GM04503 (cell line): ENCODE measurements around the gene CDKN1A.
"Not testable (repeated sequence)": the region's sequence is repeated elsewhere in the genome, so short reads cannot be mapped to it uniquely, and the experiment has no call there.

ENCODE experiments used
- DNase-seq: peaks from one replicate; pipeline ENCODE4 v3.0.0-alpha.2; 2012; ENCODE audit warnings: low read depth

Gene CDKN1A

DNA sequence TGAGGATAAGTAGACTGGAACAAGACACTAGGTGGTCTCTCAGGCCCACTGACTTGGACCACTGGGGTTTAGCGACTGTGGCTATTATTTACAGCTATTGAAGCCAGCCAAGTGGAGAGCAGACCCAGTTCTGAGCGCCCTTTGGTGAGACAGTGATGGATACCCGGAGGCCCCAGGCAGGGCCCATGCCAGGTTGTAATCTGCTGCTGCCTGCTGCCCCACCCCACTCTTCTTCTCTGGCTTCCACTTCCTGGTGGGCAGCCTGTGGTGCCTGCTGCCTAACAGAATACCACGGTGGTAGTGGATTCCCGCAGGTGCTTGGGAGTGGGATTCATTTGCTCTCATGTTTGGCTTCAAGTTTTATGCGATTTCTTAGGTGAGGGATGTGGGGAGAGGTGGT is 19.7 kb downstream of the CDKN1A start:
- no peak for DNase-seq

DNA sequence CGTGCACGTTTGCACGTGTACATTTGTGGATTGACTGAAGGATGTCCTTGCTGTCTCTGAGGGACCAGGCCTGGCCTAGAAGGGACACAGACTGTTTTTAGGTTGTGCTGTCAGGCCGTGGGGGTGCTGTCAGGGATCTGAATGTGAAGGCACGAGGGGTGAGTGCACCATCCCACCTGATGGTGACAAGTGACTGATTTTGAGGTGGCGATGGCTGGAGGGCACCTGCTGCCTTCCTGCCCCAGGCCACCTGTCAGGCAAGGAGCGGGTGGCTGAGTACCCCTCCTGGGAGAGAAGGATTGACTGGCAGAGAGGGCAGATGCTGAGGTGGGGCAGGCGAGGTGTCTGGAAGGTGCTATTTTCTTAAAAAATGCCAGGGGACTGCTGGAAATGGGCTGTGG is 20.4 kb downstream of the CDKN1A start:
- no peak for DNase-seq

DNA sequence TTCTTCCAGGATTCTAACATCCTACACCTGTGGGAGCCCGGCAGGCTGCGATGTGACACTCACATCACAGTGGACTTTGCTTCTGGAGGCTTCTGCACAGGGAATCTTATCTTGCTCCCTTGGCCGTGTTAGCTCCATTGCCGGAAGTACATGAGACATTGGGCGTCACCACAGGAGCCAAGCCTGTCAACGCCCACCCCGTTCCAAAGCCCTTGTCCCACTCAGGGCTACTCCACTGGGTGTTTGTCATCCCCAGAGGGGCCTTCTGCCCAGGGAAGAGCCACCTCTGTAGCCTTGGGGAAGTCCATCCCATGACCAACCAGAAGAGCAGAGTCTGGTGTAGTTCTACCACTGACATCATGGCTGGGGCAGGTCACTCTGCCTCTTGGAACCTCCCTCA is 20.8 kb downstream of the CDKN1A start:
- DNase-seq: no peak

DNA sequence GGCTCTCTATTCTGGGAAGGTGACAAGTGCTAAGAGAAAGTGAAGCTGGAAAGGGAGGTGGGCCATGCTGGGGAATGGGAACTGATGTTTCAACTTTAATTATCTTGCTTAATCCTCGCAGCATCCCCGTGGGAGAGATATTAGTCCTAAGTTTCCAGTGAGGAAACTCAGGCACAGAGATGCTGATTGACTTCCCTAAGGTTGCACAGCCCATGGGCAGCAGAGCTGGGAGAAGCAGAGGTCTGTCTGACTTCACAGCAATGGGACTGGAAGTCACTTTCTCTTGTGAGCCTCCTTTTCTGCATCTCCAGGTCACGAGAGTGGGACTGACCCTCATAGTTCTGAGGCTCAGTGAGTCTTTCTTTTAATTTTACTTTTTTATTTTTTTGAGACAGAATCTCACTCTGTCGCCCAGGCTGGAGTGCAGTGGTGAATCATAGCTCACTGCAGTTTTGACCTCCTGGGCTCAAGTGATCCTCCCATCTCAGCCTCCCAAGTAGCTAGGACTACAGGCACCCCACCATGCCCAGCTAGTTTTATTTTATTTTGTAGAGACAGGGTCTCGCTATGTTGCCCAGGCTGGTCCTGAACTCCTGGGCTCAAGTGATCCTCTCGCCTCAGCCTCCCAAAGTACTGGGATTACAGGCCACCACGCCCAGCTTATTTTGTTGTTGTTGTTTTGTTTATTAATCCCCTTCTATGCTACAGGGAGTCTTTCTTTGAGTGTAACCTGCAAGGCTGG is 21.7 kb downstream of the CDKN1A start:
- DNase-seq: no peak

DNA sequence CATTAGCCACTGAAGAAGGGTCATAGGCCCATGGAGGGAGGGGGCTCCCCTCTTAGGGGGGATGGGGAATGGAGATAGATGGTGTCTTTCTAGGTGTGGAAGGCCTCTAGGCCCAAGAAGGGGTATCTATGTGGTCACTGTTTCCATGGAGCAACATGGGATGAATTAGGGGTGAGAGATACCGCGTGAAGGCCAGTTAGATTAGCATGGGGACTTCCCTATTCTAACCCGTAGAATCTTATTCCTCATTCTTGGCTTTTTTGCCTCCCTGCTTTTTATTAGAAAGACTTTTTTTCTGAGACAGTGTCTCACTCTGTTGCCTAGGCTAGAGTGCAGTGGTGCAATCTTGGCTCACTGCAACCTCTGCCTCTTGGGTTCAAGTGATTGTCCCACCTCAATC is 22.3 kb downstream of the CDKN1A start:
- no peak for DNase-seq

DNA sequence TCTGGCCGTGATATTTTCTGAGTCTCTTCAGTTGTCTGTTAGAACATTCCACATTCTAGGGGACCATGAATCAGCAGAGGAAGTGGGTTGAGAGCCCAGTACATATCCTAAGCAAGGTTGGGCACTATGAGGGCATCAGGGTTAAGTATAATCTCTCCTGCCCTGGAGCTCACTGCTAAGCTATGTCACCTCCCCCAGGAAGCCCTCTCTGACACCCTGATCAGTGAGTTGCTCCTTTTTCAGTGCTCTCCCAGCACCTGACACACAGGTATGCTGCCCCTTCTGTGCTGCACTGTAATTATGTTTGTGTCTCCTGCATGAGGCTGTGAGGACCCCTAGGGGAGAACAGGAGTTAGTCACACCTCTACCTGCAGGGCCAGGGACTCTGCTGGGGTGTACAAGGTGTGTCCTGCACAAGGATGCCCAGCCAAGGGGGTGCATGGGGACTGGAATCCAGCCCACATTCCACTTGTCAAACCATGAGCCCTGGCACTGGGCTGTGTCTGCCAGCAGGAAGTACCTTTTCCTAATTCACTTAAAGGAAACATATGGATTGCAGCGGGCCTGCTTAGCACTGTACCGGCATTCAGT is 23.0 kb downstream of the CDKN1A start:
- no peak for DNase-seq

DNA sequence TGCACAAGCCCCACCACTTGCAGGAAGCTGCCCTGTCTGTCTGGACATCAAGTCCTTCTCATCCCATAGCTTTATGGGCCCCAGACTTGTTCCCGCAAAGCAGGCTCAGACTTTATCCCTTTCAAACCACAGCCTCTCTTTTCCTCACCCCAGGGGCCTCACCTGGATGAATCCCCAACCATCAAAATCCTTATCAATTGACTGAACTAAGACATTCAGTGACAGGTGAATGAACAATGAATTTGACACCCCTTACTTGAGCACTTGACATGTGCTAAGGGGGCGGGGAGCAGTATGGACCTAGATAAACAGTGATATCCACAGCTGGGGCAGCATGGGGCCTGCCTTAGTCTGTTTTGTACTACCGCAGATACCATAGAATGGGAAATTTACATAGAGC is 24.1 kb downstream of the CDKN1A start:
- no peak for DNase-seq

DNA sequence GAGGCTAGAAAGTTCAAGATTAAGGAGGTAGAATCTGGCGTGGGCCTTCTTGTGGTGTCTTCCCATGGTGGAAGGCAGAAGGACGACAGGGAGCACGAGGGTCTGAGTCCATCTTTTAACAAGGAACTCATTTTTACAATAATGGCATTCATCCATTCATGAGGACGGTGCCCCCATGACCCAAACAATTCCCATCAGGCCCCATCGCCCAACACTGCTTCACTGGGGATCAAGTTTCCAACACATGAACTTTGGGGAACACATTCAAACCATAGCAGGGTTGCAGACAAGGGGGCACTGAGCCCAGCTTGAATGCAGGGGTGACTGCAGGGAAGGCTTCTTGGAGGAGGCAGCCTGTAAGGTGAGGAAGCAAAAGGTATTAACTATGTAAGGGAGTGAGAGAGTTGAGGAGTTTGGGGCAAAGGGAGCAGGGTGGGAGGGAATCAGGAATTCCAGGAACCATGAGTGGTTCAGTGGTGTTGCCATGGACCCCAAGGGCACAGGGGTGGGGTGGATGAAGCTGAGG is 24.6 kb downstream of the CDKN1A start:
- DNase-seq: no peak

DNA sequence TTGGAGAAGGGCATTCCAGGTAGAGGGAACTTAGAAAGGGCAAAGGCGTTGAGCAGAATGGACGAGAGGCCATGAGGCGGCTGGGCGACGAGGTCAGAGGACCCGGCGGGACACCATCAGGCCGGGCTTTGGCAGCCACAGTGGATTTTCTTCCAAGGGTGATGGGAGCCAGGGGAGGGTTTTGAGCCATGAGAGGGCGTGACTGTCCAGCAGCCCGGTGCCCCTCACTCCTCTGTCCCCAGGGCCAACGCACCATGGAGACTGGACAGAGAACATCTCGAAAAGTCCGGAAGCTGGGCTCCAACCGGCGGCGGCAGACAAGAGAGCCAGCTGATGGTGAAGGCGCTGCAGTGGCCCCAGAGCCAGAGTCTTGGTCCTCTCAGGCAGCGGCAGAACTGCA is 25.5 kb downstream of the CDKN1A start:
- no peak for DNase-seq

DNA sequence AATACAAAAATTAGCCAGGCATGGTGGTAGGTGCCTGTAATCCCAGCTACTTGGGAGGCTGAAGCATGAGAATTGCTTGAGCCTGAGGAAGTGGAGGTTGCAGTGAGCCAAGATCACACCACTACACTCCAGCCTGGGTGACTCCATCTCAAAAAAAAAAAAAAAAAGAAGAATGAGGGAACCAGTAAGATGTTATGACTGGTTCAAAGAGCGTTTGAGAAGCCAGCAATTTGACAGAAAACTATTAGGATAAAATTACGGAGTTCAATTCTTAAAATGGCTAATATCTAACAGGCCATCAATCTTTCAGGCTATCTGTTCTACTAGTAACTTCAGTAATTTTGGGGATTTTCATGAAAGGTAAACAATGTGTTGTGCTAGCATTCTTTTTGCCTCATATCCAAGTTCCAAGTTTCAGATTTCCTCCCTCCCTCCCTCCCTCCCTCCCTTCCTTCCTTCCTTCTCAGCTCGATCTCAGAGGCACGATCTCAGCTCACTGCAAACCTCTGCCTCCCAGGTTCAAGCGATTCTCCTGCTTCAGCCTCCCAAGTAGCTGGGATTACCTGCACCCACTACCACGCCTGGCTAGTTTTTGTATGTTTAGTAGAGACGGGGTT is 26.6 kb downstream of the CDKN1A start:
- not testable (repeated sequence) for DNase-seq

DNA sequence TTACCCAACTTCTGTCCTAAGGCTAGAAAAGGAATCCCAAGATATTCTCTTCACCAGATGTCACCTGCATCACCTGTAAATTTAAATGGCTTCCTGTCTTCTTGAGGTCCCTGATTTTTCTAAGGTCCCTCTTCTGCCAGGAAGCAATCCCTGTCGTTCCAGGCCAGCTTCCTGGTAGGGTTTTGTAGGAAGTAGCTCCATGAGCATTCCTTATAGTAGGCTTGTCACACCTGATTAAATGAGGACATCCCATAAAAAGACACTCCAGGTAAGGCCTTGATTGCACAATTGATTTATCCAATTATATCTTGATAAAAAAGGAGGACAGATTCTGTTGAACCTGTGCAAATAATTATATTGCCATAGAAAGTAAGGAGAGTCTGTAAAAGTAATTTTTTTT is 27.8 kb downstream of the CDKN1A start:
- no peak for DNase-seq

DNA sequence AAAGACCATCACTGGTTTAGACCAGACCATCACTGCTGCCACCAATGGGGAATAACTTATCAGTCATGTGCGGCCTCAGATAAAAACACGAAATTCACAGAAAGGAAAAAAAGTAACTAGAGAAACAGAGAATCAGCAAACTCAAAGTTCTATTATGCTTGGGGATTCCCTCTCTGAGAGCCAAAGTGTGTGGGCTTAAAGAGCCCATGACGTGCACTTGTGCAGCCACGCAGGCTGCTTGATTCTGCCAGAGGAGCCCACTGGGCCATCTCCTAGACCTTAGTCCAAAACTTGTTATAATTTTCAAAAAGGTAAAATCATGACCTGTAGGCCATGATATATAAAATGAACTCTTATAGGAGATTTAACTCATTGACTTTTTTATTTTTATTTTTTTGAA is 34.3 kb downstream of the CDKN1A start:
- no peak for DNase-seq

DNA sequence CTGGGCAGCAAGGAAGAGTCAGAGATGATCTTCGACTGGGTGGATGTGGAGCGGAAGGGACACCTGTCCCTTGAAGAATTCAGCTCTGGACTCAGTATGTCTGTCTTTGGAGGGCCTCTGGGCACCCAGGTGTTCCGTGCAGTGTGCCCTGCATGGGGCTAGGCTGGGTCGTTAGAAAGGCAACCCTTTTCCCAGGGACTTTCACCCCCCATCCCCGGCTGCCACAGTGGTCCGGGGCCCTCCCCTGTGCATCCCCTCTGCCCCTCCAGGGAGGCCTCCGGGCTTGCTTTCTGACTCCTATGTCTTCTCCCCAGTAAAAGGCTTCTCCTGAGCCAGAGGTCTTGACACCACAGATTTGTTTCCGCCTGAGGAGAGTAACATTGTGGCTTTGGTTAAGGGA is 35.3 kb downstream of the CDKN1A start:
- no peak for DNase-seq

DNA sequence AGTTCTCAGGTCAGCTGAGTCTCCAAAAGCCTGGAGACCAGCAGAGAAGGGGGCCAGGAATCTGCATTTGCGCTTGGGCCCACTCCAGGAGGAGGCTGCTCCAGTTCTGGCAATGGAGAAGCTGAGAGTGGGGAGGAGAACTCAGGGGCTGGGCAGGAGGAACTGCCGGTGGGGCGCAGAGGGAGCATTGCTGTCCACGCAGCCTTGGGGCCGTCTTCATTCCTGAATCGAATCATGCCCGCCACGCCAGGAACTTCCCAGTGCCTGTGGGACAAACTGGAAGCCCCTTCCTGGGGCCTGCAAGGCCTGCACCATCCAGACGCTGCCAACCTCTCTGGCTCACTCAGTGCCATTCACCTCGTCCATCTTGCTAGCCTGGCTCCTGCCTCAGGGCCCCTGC is 36.0 kb downstream of the CDKN1A start:
- no peak for DNase-seq

DNA sequence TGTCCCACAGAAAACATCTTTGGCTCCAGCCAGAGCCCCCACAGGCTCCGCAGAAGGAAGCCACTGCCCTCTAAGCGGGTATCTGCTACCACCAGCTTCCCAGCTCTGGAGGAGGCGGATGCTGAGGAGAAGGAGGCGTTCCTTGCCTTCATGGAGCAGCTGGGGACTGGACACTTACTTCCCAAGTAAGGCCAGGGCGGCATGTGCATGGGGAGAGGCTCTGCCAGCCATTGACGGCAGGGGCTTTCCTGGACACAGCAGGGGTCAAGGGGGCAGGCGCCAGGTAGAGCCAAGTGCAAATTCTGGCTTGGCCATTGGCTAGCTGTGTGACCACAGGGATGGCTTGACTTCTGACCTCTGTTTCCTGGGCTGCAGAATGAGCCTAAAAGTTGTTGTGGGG is 37.0 kb downstream of the CDKN1A start:
- no peak for DNase-seq

DNA sequence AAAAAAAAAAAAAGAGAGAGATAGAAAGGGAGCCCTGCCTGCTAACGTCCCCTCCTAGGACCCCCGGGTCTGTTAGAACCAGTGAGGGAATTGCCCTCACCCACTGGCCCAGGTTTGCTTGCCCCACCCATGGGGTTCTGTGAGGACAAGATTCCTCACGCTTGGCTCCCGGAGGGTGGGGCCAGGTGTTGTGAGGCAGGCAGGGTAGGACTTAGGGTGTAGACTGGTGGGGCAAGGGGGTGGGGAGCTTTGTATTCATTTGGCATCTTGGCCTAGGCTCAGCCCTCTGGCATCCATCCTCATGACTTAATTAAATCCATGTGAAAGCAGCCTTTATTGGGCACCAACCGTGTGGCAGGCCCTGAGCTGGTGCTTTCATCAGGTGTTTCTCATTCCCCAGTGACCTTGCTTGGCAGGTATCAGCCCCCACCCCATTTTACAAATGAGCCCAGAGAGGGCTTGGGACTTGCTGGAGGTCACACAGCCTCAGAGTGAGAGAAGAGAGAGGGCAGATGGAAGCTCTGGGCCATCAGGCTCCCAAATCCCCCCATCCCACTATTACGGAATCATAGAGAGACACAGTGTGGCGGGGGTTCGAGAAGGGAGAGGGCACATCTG is 38.1 kb downstream of the CDKN1A start:
- DNase-seq: no peak

DNA sequence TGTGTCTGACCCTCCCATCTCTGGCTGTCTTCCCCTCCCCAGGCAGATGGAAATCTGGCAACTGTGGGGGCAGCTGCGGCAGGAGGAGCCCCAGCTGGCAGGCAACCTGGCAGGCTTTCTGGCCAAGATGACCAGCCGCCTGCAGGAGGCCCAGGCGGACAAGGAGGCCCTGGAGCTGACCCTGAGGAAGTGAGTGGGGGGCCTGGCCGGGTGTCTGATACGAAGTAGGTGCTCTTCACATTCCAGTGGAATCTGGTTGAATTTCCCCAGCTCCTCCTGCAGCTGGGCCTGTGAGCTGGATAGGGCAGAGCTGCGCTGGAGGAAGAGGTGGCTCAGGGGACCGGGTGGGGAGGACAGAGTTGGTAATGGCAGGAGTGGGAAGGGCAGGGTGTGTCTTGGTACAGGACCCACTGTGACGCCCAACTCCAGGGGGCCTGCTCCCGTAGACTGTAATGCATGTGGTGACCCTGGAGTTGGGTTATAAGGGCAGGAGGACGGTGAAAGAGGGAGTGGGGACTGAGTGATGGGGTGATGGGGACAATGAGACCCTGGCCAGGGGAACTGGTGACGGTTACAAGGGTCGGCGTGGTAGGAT is 38.8 kb downstream of the CDKN1A start:
- DNase-seq: no peak

DNA sequence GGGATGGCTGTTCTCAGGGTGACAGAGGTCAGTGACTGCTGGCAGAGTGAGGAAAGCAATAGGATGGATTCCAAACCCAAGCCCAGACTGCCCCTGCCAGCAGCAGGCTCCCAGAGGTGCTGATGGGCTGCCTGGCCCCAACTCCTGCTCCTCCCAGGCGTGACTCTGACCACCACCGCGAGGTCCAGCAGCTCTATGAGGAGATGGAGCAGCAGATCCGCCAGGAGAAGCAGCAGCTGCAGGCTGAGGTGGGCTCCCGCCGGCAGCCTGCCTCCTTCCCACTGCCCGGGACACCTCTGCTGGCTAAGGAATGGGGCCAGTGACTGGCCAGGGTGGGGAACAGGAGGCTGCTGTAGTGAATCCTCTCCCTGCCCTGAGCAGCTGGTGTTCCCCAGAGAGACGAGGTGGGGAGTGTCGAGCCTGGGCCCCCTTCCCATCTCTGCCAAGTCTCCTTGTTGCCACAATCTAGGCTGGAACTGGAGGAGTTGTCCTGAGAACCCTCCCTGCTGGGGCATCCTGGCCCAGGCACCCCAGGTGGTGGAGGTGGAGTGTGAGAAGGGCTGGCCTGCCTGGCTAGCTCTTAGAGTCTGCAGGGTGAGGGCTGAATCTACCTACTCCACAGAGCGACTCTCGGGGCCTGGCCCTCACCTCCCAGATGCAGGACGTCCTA is 39.5 kb downstream of the CDKN1A start:
- no peak for DNase-seq

DNA sequence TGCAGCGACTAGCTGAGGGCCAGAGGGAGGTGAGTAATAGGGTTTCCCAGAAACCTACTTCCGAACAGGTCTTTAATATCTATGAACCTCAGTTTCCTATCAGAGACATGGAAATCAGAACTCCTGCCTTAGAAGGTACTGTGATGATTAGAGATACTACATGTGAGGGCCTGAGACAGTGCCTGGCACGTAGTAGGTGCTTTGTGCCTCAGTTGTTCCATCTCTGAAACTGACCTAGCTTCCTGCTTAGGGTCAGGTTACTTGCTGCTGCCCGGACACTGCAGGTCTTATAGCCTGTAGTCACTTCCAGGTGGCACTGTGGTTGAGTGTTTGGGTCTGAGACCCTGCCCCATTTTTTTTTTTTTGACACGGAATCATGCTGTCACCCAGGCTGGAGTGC is 40.0 kb downstream of the CDKN1A start:
- DNase-seq: no peak

DNA sequence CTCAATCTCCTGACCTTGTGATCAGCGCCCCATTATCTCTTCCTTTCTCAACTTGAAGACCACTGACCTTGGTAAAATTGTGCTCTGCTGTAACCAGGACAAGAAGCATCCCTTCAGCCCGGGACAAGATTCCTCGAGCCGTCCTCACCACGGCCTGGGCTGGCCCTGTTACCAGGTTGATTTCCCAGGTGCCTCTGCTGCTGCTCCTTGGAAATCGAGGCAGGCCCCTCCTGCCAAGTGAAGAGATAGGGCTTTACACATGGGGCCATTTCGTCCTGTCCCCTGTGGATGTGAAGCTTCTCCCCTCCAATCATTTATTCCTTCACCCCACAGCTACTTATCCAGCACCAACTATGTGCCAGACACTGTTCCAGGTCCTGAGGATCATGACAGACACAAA is 40.6 kb downstream of the CDKN1A start:
- DNase-seq: no peak

DNA sequence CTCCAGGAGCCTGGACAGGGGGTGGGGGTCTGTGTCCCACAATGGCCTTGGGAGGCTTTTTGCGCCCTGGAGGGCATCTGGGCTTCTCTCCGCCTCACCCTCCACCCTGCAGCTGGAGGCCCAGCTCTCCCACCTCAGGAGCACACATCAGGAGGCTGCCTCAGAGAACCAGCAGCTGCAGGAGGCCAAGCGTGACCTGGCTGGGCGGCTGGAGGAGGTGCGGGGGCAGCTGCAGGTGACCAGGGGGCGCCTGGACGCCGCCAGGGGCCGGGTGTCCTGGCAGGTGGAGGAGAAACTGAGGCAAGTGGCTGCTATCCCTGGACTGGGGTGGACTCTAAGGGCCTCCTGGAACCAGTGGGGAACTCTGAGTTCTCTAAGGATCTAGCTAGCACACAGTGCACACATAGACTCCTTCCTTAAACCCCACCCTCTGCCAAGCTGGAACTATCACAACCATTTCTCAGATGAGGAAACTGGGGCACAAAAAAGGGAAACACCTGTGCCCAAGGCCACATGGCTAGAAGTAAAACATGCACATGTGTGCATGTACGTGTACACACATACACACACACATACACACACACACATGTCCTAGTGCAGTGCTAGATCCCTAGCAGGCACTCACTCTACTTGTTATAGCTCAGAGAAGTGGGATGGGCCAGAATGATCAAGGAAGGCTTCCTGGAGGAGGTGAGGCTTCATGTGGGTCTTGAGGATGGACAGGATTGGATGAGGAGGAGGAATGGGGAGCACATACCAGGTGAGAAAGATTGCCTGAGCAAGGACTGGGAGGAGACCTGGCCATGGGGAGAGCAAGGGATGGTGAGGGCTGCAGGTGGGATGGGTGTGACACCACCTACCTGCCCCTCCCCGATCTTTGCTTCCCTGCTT is 42.0 kb downstream of the CDKN1A start:
- DNase-seq: no peak
